Lung (tissue), 12 donors: ENCODE measurements around the gene RNF115. TPM values are rescaled to one million over a fixed set of nuclear protein-coding genes. Genes with fewer than 3 reads are reported as not detected.

ENCODE experiments used
- ATAC-seq: fragments of 200-7000 bp; cut with Tn5 transposase; one replicate; pipeline ENCODE4 v1.9.1; 2020; ENCODE audit warnings: moderate number of reproducible peaks; ENCODE audit not compliant: insufficient read depth, low FRiP score
- DNase-seq, 3 donors: peaks; one replicate each; pipeline ENCODE4 v3.0.0-alpha.2; 2013 to 2017
- H3K27ac ChIP-seq, 2 donors: one replicate each; pipeline ENCODE4 v1.5.1; 2013; ENCODE audit warnings: mild to moderate bottlenecking in 2 of 2, moderate library complexity in 2 of 2, control low read depth in 1 of 2, inconsistent platforms in 1 of 2, low read depth in 1 of 2, low read length in 1 of 2
- H3K27me3 ChIP-seq, 3 donors: one replicate each; pipeline ENCODE4 v1.5.1; 2013; ENCODE audit warnings: low read length in 2 of 3; ENCODE audit not compliant: control insufficient read depth in 3 of 3, insufficient read depth in 3 of 3
- H3K36me3 ChIP-seq, 4 donors: one replicate each; pipeline ENCODE4 v1.5.1; 2013; ENCODE audit warnings: low read length in 4 of 4, mild to moderate bottlenecking in 1 of 4, moderate library complexity in 1 of 4; ENCODE audit not compliant: control insufficient read depth in 4 of 4, insufficient read depth in 4 of 4
- H3K4me1 ChIP-seq, 5 donors: one replicate each; pipeline ENCODE4 v1.5.1; 2013; ENCODE audit warnings: low read length in 5 of 5, mild to moderate bottlenecking in 2 of 5, moderate library complexity in 1 of 5; ENCODE audit not compliant: control insufficient read depth in 5 of 5, insufficient read depth in 5 of 5
- H3K4me3 ChIP-seq: one replicate; pipeline ENCODE4 v1.5.1; 2013; ENCODE audit warnings: mild to moderate bottlenecking, control low read depth, moderate library complexity
- H3K9ac ChIP-seq, 2 donors: one replicate each; pipeline ENCODE4 v1.5.1; 2013; ENCODE audit warnings: low read length in 2 of 2, control low read depth in 1 of 2; ENCODE audit not compliant: insufficient read depth in 1 of 2
- H3K9me3 ChIP-seq, 4 donors: one replicate each; pipeline ENCODE4 v1.5.1; 2013; ENCODE audit warnings: low read length in 3 of 4, mild to moderate bottlenecking in 1 of 4, moderate library complexity in 1 of 4; ENCODE audit not compliant: control insufficient read depth in 4 of 4, insufficient read depth in 3 of 4
- CTCF ChIP-seq: IDR thresholded peaks from 2 replicates; pipeline ENCODE4 v1.5.1; 2012; ENCODE audit warnings: mild to moderate bottlenecking; ENCODE audit errors: control extremely low read depth, extremely low read depth
- WGBS, 2 donors: extraction: QIAGEN DNeasy Blood & Tissue Kit; methylation state at CpG; one replicate each; pipeline ENCODE4 v1.1.7; 2013; 5-methylcytosine and 5-hydroxymethylcytosine counted together
- polyA plus RNA-seq, 2 donors: library from polyadenylated mRNA; stranded (reverse); fragments of 200-250 nt; gene quantifications; one replicate each; pipeline ENCODE4 v1.2.1, GENCODE V29; 2013
- total RNA-seq, 2 donors: library from RNA; depleted of rRNA in 1 of 2; stranded (reverse); fragments of >200 nt in 1 of 2; gene quantifications; one replicate each; pipeline ENCODE4 v1.2.1, GENCODE V29; 2014 to 2021
- donor health status: control.
- donor health status: control.
- donor health status: Bipolar disorder and iron deficiency.
- donor health status: healthy.
- donor health status: DM: yes; HTN: yes; CAD: no.

Gene RNF115
- total and polyA plus RNA-seq, 4 donors, result 4.4 to 21.6 (median 11.5) TPM

- no peak for TF ChIP-seq CTCF
- H3K9ac ChIP-seq, result no peak overlapping the region
- 75 to 86% methylated on average over 2 of the region's 2 CpGs for WGBS, 2 donors
- H3K27ac ChIP-seq, result no peak overlapping the region
- peaks cover 0 to 6% (median 0%) of the 10 kb centered on the region in 3 donors for H3K27me3 ChIP-seq
- H3K4me3 ChIP-seq, result no peak overlapping the region
- H3K36me3 ChIP-seq, result no peaks in the 10 kb centered on the region
- H3K4me1 ChIP-seq, result no peaks in the 10 kb centered on the region
- H3K9me3 ChIP-seq, result no peaks in the 10 kb centered on the region
- ATAC-seq (no peak), DNase-seq (no peak)
These were observed 117.7 kb downstream of the RNF115 start for GRCh38 chr1:145706086-145706664.

- DNase-seq (no peak), ATAC-seq (no peak)
- Histone ChIP-seq H3K9ac (no peak overlapping the region), H3K27me3 (peaks cover 0 to 6% (median 0%) of the 10 kb centered on the region in 3 donors), H3K4me3 (no peak overlapping the region), H3K27ac (no peak overlapping the region), H3K4me1 (no peaks in the 10 kb centered on the region), H3K36me3 (no peaks in the 10 kb centered on the region), H3K9me3 (no peaks in the 10 kb centered on the region)
- WGBS, 2 donors, result 89 to 90% methylated on average over 7 of the region's 7 CpGs
- TF ChIP-seq CTCF, result no peak
These were observed 118.3 kb downstream of the RNF115 start for GRCh38 chr1:145705622-145706021.

GRCh38 chr1:145702826-145703225 lies 121.1 kb downstream of the RNF115 start:
- Histone ChIP-seq H3K27ac (no peak overlapping the region), H3K36me3 (no peaks in the 10 kb centered on the region), H3K9me3 (no peaks in the 10 kb centered on the region), H3K4me3 (no peak overlapping the region), H3K9ac (no peak overlapping the region), H3K4me1 (no peaks in the 10 kb centered on the region), H3K27me3 (peaks cover 0 to 6% (median 0%) of the 10 kb centered on the region in 3 donors)
- ATAC-seq (no peak), DNase-seq (no peak)
- TF ChIP-seq CTCF, result no peak
- WGBS, 2 donors, result 87 to 92% methylated on average over 7 of the region's 7 CpGs

GRCh38 chr1:145702052-145702451 lies 121.8 kb downstream of the RNF115 start:
- Histone ChIP-seq H3K27ac (no peak overlapping the region), H3K27me3 (peaks cover 0 to 6% (median 0%) of the 10 kb centered on the region in 3 donors), H3K4me3 (no peak overlapping the region), H3K9me3 (no peaks in the 10 kb centered on the region), H3K9ac (no peak overlapping the region), H3K4me1 (no peaks in the 10 kb centered on the region), H3K36me3 (no peaks in the 10 kb centered on the region)
- DNase-seq, result no peak
- no peak for TF ChIP-seq CTCF
- 75 to 88% methylated on average over 2 of the region's 2 CpGs for WGBS, 2 donors
- no peak for ATAC-seq
